Measurements from ENCODE around the gene MEX3C.
A peak's percentile ranks its signal among the peaks of the same experiment; 100 is the strongest.

The MEX3C gene

DNA sequence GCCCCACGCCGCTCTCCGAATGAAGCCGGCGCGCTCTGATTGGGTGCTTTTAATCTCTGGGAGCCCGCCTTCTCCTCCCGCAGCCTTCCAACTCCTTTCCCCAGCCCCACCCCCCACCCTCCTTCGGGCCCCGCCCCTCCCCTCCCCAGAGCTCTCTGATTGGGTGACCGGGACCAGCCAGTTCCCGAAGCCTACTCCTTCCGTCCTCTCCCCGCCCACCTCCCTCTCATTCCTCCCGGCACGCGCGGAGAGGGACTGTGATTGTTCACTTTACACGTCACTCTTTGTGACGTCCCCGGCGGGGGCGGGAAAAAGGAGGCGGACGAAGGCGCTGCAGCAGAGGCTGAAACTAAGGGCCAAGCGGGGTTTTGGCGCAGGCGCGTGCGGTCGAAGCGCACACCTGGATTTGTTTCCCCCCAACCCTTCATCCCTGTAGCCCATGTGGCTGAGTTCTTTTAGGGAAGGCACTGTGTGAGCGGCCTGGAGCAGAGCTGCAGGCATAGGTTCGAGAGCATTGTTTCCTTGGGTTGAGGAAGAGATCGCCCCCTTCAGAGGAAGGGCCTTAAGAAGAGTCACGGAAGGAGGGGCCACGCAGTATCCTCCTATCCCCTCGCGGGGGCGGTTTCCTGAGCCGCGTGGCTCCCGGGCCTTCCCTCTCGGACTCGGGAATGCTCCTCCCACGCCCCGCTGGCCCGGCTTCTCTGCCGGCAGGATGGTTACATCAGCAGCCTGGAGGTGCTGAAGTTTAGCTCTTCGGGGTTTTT is at the start of gene MEX3C:
TSS of gene MEX3C (minus strand) at position 21 of the 764 bp plus-strand sequence. CDS start 361 bp downstream, outside the sequence.
- Mint-ChIP-seq H3K36me3 (ENCODE audit: low read depth) (peaks cover 5% of the 10 kb centered on the region), H3K27ac (peak within 1 kb of the TSS; percentile 97 to 99 (median 99)), H3K9me3 (no peaks in the 10 kb centered on the region), H3K4me3 (peak within 1 kb of the TSS; percentile 88 to 94 (median 93)), H3K27me3 (ENCODE audit: low read depth) (no peaks in the 10 kb centered on the region), H3K4me1 (peaks cover 18% of the 10 kb centered on the region)
- peak in 2 of 3 experiments; percentile 29 to 43 for TF ChIP-seq CTCF (IDR thresholded peaks at IDR 0.05; ENCODE audit: unreplicated experiment in 3 of 3)

DNA sequence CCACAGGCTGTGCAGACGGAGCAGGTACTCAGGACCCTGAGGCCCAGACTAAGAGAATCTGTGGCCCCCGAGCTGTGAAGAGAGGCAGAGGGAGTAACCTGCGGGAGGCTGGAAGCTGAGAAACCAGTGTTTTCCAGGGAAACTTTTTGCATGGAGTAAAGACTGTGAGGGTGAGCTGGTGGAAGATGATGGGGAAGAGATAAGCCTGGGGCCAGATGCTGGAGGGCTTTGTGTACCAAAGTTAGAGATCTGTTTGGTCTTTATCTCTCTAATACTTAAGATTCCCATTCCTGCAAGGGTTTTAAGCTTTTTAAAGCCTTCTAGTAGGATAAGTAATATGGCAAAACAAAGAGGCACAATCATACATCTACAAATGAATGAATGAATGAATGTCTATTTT is 43.7 kb upstream of the MEX3C start:
- Mint-ChIP-seq H3K9me3 (no peaks in the 10 kb centered on the region), H3K27ac (no peak overlapping the region), H3K4me3 (no peak overlapping the region), H3K36me3 (ENCODE audit: low read depth) (no peaks in the 10 kb centered on the region), H3K4me1 (no peaks in the 10 kb centered on the region), H3K27me3 (ENCODE audit: low read depth) (peaks cover 5% of the 10 kb centered on the region)
- TF ChIP-seq CTCF (IDR thresholded peaks at IDR 0.05; ENCODE audit: unreplicated experiment in 3 of 3) = no peak

GRCh38 chr18:51236225-51236624 is 38.7 kb upstream of the MEX3C start:
- Mint-ChIP-seq H3K4me1 (no peaks in the 10 kb centered on the region), H3K9me3 (no peaks in the 10 kb centered on the region), H3K27ac (no peak overlapping the region), H3K27me3 (ENCODE audit: low read depth) (peaks cover 3% of the 10 kb centered on the region), H3K4me3 (no peak overlapping the region), H3K36me3 (ENCODE audit: low read depth) (no peaks in the 10 kb centered on the region)
- no peak for TF ChIP-seq CTCF (IDR thresholded peaks at IDR 0.05; ENCODE audit: unreplicated experiment in 3 of 3)

- no peak overlapping the region for H3K4me3 Mint-ChIP-seq
- TF ChIP-seq CTCF (IDR thresholded peaks at IDR 0.05; ENCODE audit: unreplicated experiment in 3 of 3) = no peak
- no peaks in the 10 kb centered on the region for H3K27me3 Mint-ChIP-seq (ENCODE audit: low read depth)
- no peaks in the 10 kb centered on the region for H3K4me1 Mint-ChIP-seq
- H3K36me3 Mint-ChIP-seq (ENCODE audit: low read depth) = no peaks in the 10 kb centered on the region
- H3K9me3 Mint-ChIP-seq = no peaks in the 10 kb centered on the region
- H3K27ac Mint-ChIP-seq = no peak overlapping the region
These were observed 37.7 kb upstream of the MEX3C start for GRCh38 chr18:51235009-51235789.

DNA sequence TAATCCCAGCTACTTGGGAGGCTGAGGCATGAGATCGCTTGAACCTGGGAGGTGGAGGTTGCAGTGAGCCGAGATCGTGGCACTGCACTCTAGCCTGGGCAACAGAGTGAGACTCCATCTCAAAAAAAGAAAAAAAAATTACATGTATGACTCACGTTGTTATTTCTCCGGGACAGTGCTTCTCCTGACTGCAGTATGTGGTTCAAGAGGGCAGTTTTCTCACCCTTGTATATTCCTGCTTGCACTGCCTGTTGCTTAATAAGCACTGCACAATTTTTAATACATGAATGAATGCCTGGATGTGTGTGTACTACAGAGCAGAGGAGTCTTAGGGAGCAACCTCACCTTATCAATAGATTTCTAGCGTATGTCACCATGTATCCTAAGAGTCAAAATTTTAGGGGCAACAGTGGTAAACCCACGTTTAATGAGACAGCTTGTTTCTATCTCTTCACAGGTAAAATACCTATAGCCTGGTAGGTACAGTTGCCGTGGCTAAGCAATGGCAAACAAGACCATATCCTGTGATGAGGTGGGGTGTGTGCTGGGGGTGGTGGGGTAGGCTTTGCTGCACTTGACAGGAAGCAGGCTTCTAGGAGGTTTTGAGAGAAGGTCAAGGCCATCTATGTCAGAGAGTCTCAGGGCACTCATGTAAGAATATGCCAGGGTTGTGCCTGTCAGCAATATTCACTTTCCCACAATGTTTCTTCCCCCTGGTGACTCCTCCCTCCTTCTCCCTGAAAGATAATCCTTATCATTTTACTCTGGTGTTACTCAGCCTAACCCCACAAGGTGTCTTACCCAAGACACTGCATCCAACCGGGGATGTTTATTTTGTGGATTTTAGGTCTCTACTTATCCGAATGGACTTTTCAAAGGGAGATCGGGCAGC is 36.9 kb upstream of the MEX3C start:
- no peaks in the 10 kb centered on the region for H3K27me3 Mint-ChIP-seq (ENCODE audit: low read depth)
- TF ChIP-seq CTCF (IDR thresholded peaks at IDR 0.05; ENCODE audit: unreplicated experiment in 3 of 3) = no peak
- no peak overlapping the region for H3K4me3 Mint-ChIP-seq
- no peak overlapping the region for H3K27ac Mint-ChIP-seq
- H3K36me3 Mint-ChIP-seq (ENCODE audit: low read depth) = no peaks in the 10 kb centered on the region
- no peaks in the 10 kb centered on the region for H3K9me3 Mint-ChIP-seq
- H3K4me1 Mint-ChIP-seq = no peaks in the 10 kb centered on the region
